Measurements from ENCODE around the gene ST3GAL3.

- no peak for TF ChIP-seq CTCF (IDR thresholded peaks at IDR 0.05)
- TF ChIP-seq POLR2A (IDR thresholded peaks at IDR 0.05): no peak
- no peak for TF ChIP-seq POLR2AphosphoS5 (IDR thresholded peaks at IDR 0.05)
- no peak for TF ChIP-seq EP300 (IDR thresholded peaks at IDR 0.05)
These were observed 15.5 kb downstream of the ST3GAL3 start for GRCh38 chr1:43722810-43723209.
